IPS DF 4.7 (cell line): ENCODE results near the gene NTM.
"Not testable (repeated sequence)": the region's sequence is repeated elsewhere in the genome, so short reads cannot be mapped to it uniquely, and the experiment has no call there.

Experiments
- DNase-seq: peaks from one replicate; pipeline ENCODE4 v3.0.0-alpha.2; 2013; ENCODE audit warnings: low spot score; ENCODE audit errors: extremely low read depth

The NTM gene

GRCh38 chr11:132337819-132338416, 967.5 kb downstream of the NTM start:
- no peak for DNase-seq

GRCh38 chr11:132342408-132342807, 972.0 kb downstream of the NTM start:
- DNase-seq, result no peak

GRCh38 chr11:132343445-132344175, 973.2 kb downstream of the NTM start:
- DNase-seq, result no peak

- no peak for DNase-seq
These were observed 976.2 kb downstream of the NTM start for GRCh38 chr11:132346558-132347148.

- no peak for DNase-seq
These were observed 977.0 kb downstream of the NTM start for GRCh38 chr11:132347156-132348090.

- DNase-seq, result no peak
These were observed 979.7 kb downstream of the NTM start for GRCh38 chr11:132349811-132350733.

GRCh38 chr11:132351050-132351449, 980.6 kb downstream of the NTM start:
- no peak for DNase-seq

- DNase-seq, result no peak
These were observed 982.1 kb downstream of the NTM start for GRCh38 chr11:132352497-132352896.

GRCh38 chr11:132353255-132353654, 982.8 kb downstream of the NTM start:
- DNase-seq, result no peak

- DNase-seq, result no peak
These were observed 987.6 kb downstream of the NTM start for GRCh38 chr11:132357811-132358572.

GRCh38 chr11:132358573-132358953, 988.1 kb downstream of the NTM start:
- DNase-seq, result no peak

GRCh38 chr11:132361011-132361550, 990.7 kb downstream of the NTM start:
- no peak for DNase-seq

GRCh38 chr11:132365650-132366049, 995.2 kb downstream of the NTM start:
- DNase-seq, result no peak

- DNase-seq, result no peak
These were observed 996.9 kb downstream of the NTM start for GRCh38 chr11:132367293-132367692.

- DNase-seq, result not testable (repeated sequence)
These were observed 999.7 kb downstream of the NTM start for GRCh38 chr11:132370114-132370513.

GRCh38 chr11:132373405-132374143, 1003.2 kb downstream of the NTM start:
- no peak for DNase-seq

GRCh38 chr11:132379540-132379939, 1009.1 kb downstream of the NTM start:
- no peak for DNase-seq
